ENCODE results near the gene TPSB2.

The TPSB2 gene

GRCh38 chr16:1220098-1220728 lies 9.8 kb downstream of the TPSB2 start:
- TF ChIP-seq CTCF (conservative IDR thresholded peaks at IDR 0.05): no peak
- no peak overlapping the region for H3K27ac ChIP-seq

- TF ChIP-seq CTCF (conservative IDR thresholded peaks at IDR 0.05): no peak
These were observed 10.9 kb downstream of the TPSB2 start for GRCh38 chr16:1218930-1219611.

GRCh38 chr16:1218061-1218929 lies 11.7 kb downstream of the TPSB2 start:
- H3K27ac ChIP-seq: no peak overlapping the region
- no peak for TF ChIP-seq CTCF (conservative IDR thresholded peaks at IDR 0.05)

More at GRCh38 chr16:1218930-1219611, 10.9 kb downstream of the TPSB2 start:
- H3K27ac ChIP-seq: no peak overlapping the region

- no peak for TF ChIP-seq CTCF (conservative IDR thresholded peaks at IDR 0.05)
- H3K27ac ChIP-seq: no peak overlapping the region
These were observed 12.5 kb downstream of the TPSB2 start for GRCh38 chr16:1217526-1217925.

- H3K27ac ChIP-seq: no peak overlapping the region
- no peak for TF ChIP-seq CTCF (conservative IDR thresholded peaks at IDR 0.05)
These were observed 13.1 kb downstream of the TPSB2 start for GRCh38 chr16:1216681-1217400.

- no peak for TF ChIP-seq CTCF (conservative IDR thresholded peaks at IDR 0.05)
- H3K27ac ChIP-seq: no peak overlapping the region
These were observed 13.7 kb downstream of the TPSB2 start for GRCh38 chr16:1216296-1216619.

All from VCaP (cell line).